ENCODE data around the gene SLC22A1.
"Not testable (repeated sequence)": the region's sequence is repeated elsewhere in the genome, so short reads cannot be mapped to it uniquely, and the experiment has no call there.

Gene SLC22A1

DNA sequence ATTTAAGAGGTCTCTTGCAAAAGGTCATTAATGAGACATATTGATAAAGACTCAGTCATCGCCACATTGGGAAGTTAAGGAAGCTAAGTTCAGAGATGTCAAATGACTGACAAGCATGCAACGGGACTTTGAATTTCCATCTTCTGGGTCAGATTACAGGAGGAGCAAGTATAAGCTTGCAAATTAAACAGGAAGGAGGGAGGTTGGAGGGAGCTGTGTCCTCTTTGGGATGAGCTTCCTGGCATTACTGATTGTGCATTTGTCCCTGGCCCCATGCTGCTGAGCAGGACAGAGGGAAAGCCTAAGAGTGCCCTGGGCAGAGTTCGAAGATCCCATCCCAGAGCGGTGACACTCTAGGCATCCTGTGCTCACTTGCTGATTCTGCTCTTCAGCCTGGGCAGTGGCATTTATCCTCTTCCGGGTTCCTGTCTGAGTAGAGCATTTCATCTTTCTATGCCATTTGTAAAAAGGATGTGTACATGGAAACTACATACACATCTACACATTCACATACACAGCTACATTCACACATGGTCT is 40.5 kb downstream of the SLC22A1 start:
- DNase-seq (ENCODE audit: extremely low read depth, low read depth) = no peak
- no peak for TF ChIP-seq CTCF (IDR thresholded peaks at IDR 0.05; ENCODE audit: low read depth, low read length)

DNA sequence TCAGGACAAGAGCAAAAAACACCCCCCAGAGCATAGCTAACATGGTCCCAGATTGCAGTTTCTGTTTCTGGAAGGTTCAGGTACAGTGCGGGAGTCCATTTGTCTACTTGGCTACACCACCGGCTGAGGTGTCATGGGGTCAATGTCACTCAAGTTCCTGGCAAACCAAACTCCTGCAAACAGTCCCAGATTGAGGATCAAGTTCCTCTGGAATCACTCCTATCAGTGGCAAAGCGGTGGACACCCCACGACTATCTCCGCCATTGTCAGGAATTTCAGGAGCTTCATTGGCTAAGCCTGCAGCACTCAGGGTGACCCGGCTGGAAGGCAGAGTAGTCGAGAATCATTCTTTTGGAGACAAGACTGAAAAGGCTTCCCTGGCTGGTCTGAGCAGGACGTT is 41.8 kb downstream of the SLC22A1 start:
- no peak for DNase-seq (ENCODE audit: extremely low read depth, low read depth)
- no peak for TF ChIP-seq CTCF (IDR thresholded peaks at IDR 0.05; ENCODE audit: low read depth, low read length)

- no peak for TF ChIP-seq CTCF (IDR thresholded peaks at IDR 0.05; ENCODE audit: low read depth, low read length)
- DNase-seq (ENCODE audit: extremely low read depth, low read depth) = no peak
Observed at GRCh38 chr6:160163912-160164311, 42.3 kb downstream of the SLC22A1 start.

GRCh38 chr6:160165928-160166327 is 44.3 kb downstream of the SLC22A1 start:
- DNase-seq (ENCODE audit: extremely low read depth, low read depth) = not testable (repeated sequence)

GRCh38 chr6:160167604-160168399 is 46.2 kb downstream of the SLC22A1 start:
- no peak for DNase-seq (ENCODE audit: extremely low read depth, low read depth)
- no peak for TF ChIP-seq CTCF (IDR thresholded peaks at IDR 0.05; ENCODE audit: low read depth, low read length)

DNA sequence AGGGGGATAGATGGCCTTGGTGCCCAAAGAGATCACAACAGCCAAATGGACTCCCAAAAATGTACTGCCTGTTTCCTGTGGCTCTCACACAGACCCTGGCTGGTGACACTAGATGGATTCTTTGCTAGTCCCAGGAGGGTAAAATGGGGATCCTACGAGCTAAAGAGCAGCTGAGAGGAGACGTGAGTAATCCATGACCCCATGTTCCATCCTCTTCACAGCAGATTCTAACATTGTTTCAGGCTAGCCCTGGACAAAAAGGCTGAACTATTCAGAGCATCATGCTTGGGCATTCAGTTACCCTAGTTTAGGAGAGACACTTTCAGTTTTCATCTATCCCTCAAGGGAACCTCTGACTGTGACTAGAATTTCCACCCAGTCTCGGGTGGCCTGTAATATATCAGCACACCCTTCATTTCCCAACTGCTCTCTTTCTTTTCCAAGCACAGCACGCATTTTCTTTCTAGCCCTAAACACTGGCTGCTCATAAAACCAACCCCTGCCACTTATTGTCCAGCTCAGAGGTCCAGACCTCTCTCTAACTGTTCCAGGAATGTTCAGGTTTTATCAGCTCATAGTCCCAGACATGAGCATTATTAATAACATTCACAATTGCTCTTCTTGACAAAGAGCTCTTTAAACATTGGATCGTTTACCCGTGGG is 48.5 kb downstream of the SLC22A1 start:
- TF ChIP-seq CTCF (IDR thresholded peaks at IDR 0.05; ENCODE audit: low read depth, low read length) = no peak
- no peak for DNase-seq (ENCODE audit: extremely low read depth, low read depth)

- no peak for TF ChIP-seq CTCF (IDR thresholded peaks at IDR 0.05; ENCODE audit: low read depth, low read length)
- DNase-seq (ENCODE audit: extremely low read depth, low read depth) = no peak
Observed at GRCh38 chr6:160172704-160173103, 51.1 kb downstream of the SLC22A1 start.
